Neural crest cell (in vitro differentiated cells): ENCODE results near the gene SHANK1. TPM values are rescaled to one million over a fixed set of nuclear protein-coding genes. Genes with fewer than 3 reads are reported as not detected.

Source experiments
- DNase-seq: peaks from one replicate; pipeline ENCODE4 v3.0.0; 2021; ENCODE audit warnings: low read depth, mixed read lengths, low spot score
- H3K27ac Mint-ChIP-seq: one replicate; pipeline ENCODE4 v1.8.0; 2021; ENCODE audit warnings: mild to moderate bottlenecking, mixed read lengths; ENCODE audit not compliant: unreplicated experiment
- H3K27me3 Mint-ChIP-seq: 2 replicates; pipeline ENCODE4 v1.8.0; 2021; ENCODE audit warnings: low read depth, mild to moderate bottlenecking, mixed read lengths
- H3K36me3 Mint-ChIP-seq: 2 replicates; pipeline ENCODE4 v1.8.0; 2021; ENCODE audit warnings: low read depth, mild to moderate bottlenecking, mixed read lengths
- H3K4me1 Mint-ChIP-seq: 2 replicates; pipeline ENCODE4 v1.8.0; 2021; ENCODE audit warnings: mixed read lengths
- H3K4me3 Mint-ChIP-seq: one replicate; pipeline ENCODE4 v1.8.0; 2021; ENCODE audit warnings: mild to moderate bottlenecking, mixed read lengths
- H3K9me3 Mint-ChIP-seq: 2 replicates; pipeline ENCODE4 v1.8.0; 2021; ENCODE audit warnings: mixed read lengths
- total RNA-seq: library from RNA; stranded (reverse); gene quantifications from 2 replicates; pipeline ENCODE4 v1.2.1, GENCODE V29; 2021
- TF ChIP-seq, protein P1 (sequence below): fragments of 200-600 bp; sonication (generic); conservative IDR thresholded peaks from 2 replicates; pipeline ENCODE4 v1.5.0; 2021; ENCODE audit warnings: antibody characterized with exemption, mild to moderate bottlenecking

SHANK1 gene
- total RNA-seq, 1 donor from 2014 or later = 6.8 TPM

DNA sequence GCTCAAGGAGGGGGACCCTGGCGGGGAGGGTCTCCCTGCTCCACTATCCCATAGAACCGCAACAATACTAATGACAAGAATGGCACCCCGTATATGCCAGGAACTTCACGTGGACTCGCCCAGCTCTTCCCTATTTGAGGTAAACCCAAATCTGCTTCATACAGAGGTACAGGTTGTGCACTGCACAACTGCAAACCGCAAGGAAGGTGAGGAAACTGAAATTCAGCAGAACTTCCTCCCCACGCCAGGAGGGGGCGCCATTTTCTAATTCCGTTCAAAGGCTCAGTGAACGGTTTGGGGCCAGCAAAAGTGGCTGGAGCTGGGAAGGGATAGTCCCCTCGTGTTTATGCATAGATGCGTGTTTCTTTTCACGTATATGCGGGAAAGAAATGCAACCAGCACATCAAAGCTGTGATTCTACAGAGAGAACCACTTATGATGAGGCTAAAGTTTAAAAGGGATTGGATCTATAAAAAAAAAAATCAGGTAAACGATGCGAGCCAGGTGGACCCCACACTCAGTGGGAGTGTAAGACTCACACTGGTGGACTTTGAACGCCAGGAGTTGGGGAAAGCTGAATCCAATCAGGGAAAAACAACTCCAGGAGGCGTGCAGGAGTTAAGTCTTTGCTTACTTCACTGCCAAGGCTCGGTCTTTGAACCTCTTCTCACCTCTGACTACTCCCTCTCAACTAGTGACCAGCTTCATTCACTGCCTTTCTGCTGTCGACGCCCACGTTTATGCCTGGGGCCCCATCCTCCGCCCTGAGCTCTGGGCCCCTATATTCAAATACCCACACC is 50.1 kb downstream of the SHANK1 start:
- peak; percentile 51 for DNase-seq
- H3K9me3 Mint-ChIP-seq = no peaks in the 10 kb centered on the region
- peak overlapping the region; percentile 51 for H3K4me3 Mint-ChIP-seq
- H3K27ac Mint-ChIP-seq = no peak overlapping the region
- H3K4me1 Mint-ChIP-seq = no peaks in the 10 kb centered on the region
- TF ChIP-seq, protein P1, sequence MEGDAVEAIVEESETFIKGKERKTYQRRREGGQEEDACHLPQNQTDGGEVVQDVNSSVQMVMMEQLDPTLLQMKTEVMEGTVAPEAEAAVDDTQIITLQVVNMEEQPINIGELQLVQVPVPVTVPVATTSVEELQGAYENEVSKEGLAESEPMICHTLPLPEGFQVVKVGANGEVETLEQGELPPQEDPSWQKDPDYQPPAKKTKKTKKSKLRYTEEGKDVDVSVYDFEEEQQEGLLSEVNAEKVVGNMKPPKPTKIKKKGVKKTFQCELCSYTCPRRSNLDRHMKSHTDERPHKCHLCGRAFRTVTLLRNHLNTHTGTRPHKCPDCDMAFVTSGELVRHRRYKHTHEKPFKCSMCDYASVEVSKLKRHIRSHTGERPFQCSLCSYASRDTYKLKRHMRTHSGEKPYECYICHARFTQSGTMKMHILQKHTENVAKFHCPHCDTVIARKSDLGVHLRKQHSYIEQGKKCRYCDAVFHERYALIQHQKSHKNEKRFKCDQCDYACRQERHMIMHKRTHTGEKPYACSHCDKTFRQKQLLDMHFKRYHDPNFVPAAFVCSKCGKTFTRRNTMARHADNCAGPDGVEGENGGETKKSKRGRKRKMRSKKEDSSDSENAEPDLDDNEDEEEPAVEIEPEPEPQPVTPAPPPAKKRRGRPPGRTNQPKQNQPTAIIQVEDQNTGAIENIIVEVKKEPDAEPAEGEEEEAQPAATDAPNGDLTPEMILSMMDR = peak; percentile 84
- H3K36me3 Mint-ChIP-seq = no peaks in the 10 kb centered on the region
- H3K27me3 Mint-ChIP-seq = peaks cover 77% of the 10 kb centered on the region

DNA sequence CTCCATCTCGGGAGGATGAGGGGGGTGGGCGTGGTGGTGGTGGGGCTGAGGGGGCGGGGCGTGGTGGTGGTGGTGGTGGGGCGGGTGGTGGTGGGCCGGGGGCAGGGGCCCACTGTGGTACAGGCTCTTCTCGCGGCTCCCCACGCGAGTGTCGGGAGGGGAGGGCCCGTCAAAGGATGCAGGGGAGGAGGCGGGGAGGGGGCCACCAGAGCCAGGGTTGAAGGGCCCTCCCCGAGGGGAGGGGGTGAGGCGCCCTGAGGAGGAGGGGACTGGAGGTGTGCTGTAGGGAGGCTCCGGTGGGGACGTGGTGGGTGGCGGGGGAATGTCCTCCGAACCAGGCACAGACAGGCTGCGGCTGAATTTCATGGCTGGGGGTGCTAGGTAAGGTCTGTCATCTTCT is 50.7 kb downstream of the SHANK1 start:
- no peaks in the 10 kb centered on the region for H3K9me3 Mint-ChIP-seq
- peak overlapping the region; percentile 51 for H3K4me3 Mint-ChIP-seq
- DNase-seq = no peak
- H3K36me3 Mint-ChIP-seq = no peaks in the 10 kb centered on the region
- TF ChIP-seq, protein P1 = no peak
- H3K4me1 Mint-ChIP-seq = no peaks in the 10 kb centered on the region
- H3K27me3 Mint-ChIP-seq = peaks cover 77% of the 10 kb centered on the region
- no peak overlapping the region for H3K27ac Mint-ChIP-seq

DNA sequence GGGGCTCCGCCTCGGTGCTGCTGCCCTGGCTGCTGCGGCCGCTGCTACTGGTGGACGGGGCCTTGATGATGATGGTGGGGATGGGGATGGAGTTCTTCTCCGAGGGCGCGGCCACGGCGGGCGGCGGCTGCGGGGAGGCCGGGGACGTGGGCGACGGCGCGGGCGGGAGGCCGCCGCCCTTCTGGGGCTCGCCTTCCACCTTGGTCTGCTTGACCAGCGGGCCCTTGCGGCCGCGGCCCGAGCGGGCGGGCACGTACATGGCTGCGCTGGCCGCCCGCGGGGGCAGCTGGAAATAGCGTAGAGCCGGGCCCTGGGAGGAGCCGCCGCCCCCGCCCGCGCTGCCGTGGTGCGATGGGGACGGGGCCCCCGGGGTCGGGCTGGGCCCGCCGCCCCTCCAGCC is 51.2 kb downstream of the SHANK1 start:
- no peaks in the 10 kb centered on the region for H3K36me3 Mint-ChIP-seq
- H3K27me3 Mint-ChIP-seq = peaks cover 76% of the 10 kb centered on the region
- no peak overlapping the region for H3K27ac Mint-ChIP-seq
- H3K4me3 Mint-ChIP-seq = no peak overlapping the region
- no peak for DNase-seq
- TF ChIP-seq, protein P1 = no peak
- no peaks in the 10 kb centered on the region for H3K9me3 Mint-ChIP-seq
- H3K4me1 Mint-ChIP-seq = peaks cover 1% of the 10 kb centered on the region

DNA sequence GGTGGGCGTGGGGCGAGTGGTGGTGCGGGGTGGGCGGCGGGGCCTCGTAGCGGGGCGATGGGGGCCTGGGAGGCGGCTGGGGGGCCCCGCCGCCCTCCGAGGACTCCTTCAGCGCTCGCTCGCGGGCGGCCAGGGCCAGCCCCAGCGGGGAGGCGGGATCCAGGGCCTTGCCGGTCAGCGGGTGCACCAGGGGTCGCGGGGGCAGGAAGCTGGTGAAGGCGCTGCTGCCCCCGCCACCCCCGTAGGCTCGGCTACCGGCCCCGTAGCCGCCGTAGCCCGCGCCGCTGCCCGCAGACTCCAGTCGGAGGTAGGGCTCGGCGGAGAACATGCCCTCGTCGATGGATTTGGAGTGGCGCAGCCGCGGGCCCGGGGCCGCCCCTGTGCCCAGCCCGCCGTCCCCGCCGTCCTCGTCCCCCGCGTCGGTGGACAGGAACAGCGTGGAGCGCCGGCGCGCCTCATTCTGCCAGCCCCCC is 51.8 kb downstream of the SHANK1 start:
- H3K36me3 Mint-ChIP-seq = no peaks in the 10 kb centered on the region
- TF ChIP-seq, protein P1 = no peak
- no peak overlapping the region for H3K27ac Mint-ChIP-seq
- peaks cover 75% of the 10 kb centered on the region for H3K27me3 Mint-ChIP-seq
- H3K9me3 Mint-ChIP-seq = no peaks in the 10 kb centered on the region
- H3K4me1 Mint-ChIP-seq = peaks cover 4% of the 10 kb centered on the region
- DNase-seq = no peak
- H3K4me3 Mint-ChIP-seq = no peak overlapping the region

DNA sequence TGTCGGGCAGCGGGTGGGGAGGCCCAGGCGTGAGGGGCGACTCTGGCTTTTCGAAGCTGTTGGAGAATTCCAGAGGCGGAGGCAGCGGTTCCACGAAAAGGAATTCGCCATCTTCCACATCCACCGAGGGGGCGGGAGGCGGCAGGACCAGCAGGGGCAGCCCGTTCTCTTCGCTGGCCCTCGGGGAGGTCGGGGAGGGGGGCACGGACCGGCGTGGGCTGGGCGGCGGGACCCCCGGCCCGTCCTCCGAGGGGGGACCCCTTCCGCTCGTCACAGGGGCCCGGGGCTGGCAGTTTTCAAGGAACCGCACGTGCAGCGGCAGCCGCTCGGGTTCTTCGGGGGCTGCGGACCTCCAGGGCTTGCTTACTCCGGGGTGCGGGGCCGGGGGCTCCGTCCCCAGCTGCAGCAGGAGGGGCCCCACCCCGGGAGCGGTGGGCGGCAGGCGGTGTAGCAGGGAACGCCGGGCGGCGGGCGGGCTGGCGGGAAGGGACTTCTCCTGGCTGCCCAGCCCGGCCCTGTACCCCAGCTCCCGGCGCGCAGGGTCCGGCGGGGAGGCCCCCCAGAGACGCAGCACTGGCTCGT is 52.3 kb downstream of the SHANK1 start:
- no peak for DNase-seq
- no peaks in the 10 kb centered on the region for H3K36me3 Mint-ChIP-seq
- H3K4me1 Mint-ChIP-seq = peaks cover 4% of the 10 kb centered on the region
- H3K9me3 Mint-ChIP-seq = no peaks in the 10 kb centered on the region
- H3K27ac Mint-ChIP-seq = no peak overlapping the region
- H3K27me3 Mint-ChIP-seq = peaks cover 75% of the 10 kb centered on the region
- H3K4me3 Mint-ChIP-seq = no peak overlapping the region
- TF ChIP-seq, protein P1 = no peak
